ENCODE results near the gene PLBD2. TPM values are rescaled to one million over a fixed set of nuclear protein-coding genes. Genes with fewer than 3 reads are reported as not detected.

PLBD2 gene
- total RNA-seq, 1 donor from 2014 or later: 6.8 TPM

DNA sequence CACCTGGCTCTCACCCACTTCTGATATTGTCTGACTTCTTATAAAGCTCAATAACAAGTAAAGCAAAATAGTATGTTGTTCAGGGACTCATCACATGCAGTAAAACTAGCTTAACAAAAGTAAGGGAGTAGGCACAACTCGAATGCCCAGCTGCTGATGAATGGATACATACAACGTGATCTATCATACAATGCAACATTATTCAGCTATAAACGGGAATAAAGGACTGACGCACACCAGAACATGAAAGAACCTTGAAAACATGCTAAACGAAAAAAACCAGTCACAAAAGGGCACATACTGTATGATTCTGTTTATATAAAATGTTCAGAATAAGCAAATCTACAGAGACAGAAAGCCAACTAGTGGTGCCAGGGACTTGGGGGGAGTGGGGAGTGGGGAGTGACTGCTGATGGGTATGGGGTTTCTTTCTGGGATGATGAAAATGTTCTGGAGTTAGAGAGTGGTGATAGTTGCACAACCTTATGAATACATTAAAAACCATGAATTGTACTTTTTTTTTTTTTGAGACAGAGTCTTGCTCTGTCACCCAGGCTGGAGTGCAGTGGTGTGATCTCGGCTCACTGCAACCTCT is 11.1 kb downstream of the PLBD2 start:
- no peak for FAIRE-seq

DNA sequence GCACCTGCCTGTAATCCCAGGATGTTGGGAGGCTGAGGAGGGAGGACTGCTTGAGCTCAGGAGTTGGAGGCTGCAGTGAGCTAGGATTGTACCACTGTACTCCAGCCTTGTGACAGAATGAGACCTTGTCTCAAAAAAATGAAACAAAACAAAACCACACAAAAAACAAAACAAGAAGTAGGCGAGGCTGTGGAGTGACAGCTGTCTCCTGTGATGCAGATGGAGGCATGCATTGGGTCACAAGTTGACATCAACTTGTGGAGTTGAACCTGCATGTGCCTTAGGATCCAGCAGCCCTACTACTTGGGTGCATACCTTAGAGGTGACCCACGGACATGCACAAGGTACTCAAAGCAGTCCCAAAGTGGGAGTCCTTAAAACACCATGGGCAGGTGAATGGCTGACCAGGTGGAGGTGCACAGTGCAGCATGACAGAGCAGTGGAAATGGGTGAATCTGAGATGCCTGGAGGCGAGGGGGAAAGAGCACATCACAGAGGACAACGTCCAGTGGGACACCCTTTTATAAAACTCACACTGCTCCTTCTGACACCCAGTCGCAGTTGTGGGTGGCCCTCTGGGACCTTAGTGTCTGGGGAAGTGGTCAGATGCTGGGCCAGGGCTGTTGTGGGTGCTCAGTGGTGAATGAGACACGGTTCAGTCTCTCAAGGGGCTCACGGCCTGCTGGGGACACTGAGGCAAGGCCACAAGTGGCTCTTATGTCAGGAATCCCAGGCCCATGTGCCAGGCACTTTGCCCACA is 12.7 kb downstream of the PLBD2 start:
- Histone ChIP-seq H3K36me3 (ENCODE audit: control insufficient read depth, insufficient read depth, low read length) (peaks cover 5% of the 10 kb centered on the region), H3K4me3 (ENCODE audit: low read depth, low read length) (no peak overlapping the region), H3K27me3 (ENCODE audit: control insufficient read depth, insufficient read depth, low read length) (no peaks in the 10 kb centered on the region)
- DNase-seq (ENCODE audit: low read depth) (no peak), FAIRE-seq (peak; percentile 23)
- TF ChIP-seq, protein P1, sequence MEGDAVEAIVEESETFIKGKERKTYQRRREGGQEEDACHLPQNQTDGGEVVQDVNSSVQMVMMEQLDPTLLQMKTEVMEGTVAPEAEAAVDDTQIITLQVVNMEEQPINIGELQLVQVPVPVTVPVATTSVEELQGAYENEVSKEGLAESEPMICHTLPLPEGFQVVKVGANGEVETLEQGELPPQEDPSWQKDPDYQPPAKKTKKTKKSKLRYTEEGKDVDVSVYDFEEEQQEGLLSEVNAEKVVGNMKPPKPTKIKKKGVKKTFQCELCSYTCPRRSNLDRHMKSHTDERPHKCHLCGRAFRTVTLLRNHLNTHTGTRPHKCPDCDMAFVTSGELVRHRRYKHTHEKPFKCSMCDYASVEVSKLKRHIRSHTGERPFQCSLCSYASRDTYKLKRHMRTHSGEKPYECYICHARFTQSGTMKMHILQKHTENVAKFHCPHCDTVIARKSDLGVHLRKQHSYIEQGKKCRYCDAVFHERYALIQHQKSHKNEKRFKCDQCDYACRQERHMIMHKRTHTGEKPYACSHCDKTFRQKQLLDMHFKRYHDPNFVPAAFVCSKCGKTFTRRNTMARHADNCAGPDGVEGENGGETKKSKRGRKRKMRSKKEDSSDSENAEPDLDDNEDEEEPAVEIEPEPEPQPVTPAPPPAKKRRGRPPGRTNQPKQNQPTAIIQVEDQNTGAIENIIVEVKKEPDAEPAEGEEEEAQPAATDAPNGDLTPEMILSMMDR (IDR thresholded peaks at IDR 0.05; ENCODE audit: insufficient read depth, low read length, severe bottlenecking): no peak

More for the DNA sequence above, 11.1 kb downstream of the PLBD2 start:
- no peak for DNase-seq (ENCODE audit: low read depth)
- TF ChIP-seq, protein P1 (IDR thresholded peaks at IDR 0.05; ENCODE audit: insufficient read depth, low read length, severe bottlenecking): no peak
- H3K4me3 ChIP-seq (ENCODE audit: low read depth, low read length): no peak overlapping the region
- no peaks in the 10 kb centered on the region for H3K27me3 ChIP-seq (ENCODE audit: control insufficient read depth, insufficient read depth, low read length)
- H3K36me3 ChIP-seq (ENCODE audit: control insufficient read depth, insufficient read depth, low read length): peaks cover 4% of the 10 kb centered on the region

DNA sequence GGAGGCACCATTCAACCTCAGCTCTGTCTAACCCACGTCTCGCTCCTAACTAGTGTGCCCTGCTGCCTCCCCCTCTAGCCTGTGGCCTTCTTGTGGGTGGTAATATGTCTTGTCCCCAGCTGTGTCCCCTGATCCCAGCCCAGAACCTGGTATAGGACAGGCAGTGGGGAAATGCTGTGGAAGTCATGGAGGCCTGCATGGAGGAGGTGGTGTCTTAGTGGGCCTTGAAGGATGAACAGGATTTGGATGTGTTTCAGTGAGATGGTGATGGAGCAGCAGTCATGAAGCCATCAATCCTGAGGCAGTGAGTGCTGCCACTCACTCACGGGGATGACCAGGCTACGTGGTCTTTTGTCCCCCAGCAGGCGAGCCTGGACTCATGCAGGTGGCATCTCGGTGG is 13.4 kb downstream of the PLBD2 start:
- no peak overlapping the region for H3K4me3 ChIP-seq (ENCODE audit: low read depth, low read length)
- H3K27me3 ChIP-seq (ENCODE audit: control insufficient read depth, insufficient read depth, low read length): no peaks in the 10 kb centered on the region
- TF ChIP-seq, protein P1 (IDR thresholded peaks at IDR 0.05; ENCODE audit: insufficient read depth, low read length, severe bottlenecking): no peak
- DNase-seq (ENCODE audit: low read depth) (no peak), FAIRE-seq (no peak)
- peaks cover 5% of the 10 kb centered on the region for H3K36me3 ChIP-seq (ENCODE audit: control insufficient read depth, insufficient read depth, low read length)

DNA sequence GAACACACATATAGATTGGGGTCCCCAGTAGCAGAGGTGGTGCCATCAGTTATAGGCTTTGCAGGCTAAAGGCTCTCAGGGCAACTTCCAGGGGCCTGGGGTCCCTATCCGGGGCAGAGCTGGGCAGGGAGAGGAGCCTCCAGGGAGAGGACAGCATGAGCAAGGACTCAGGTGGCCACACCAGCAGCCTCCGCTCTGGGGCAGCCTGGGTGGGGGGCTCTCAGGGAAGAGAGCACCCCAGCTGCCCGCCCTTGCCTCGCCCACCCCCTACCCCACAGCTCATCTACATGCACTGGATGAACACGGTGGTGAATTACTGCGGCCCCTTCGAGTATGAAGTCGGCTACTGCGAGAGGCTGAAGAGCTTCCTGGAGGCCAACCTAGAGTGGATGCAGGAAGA is 14.0 kb downstream of the PLBD2 start:
- peaks cover 5% of the 10 kb centered on the region for H3K36me3 ChIP-seq (ENCODE audit: control insufficient read depth, insufficient read depth, low read length)
- FAIRE-seq: no peak

DNA sequence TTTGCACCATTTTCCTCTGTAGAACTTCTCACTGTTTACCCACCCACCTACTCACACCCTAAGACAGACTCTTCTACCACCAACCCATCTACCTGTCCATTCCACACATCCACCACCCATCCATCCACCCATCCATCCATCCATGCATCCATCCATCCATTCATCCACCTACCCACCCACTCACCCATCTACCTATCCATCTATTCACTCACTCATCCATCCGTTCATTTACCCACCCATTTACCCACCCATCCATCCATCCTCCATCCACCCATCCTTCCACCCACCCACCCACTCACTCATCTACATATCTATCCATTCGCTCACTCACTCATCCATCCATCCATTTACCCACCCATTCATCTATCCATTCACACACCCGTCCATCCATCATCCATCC is 15.1 kb downstream of the PLBD2 start:
- peaks cover 5% of the 10 kb centered on the region for H3K36me3 ChIP-seq (ENCODE audit: control insufficient read depth, insufficient read depth, low read length)
- FAIRE-seq: no peak
- H3K27me3 ChIP-seq (ENCODE audit: control insufficient read depth, insufficient read depth, low read length): no peaks in the 10 kb centered on the region
- DNase-seq (ENCODE audit: low read depth): no peak
- TF ChIP-seq, protein P1 (IDR thresholded peaks at IDR 0.05; ENCODE audit: insufficient read depth, low read length, severe bottlenecking): no peak
- H3K4me3 ChIP-seq (ENCODE audit: low read depth, low read length): no peak overlapping the region

More for the DNA sequence above, 14.0 kb downstream of the PLBD2 start:
- no peak overlapping the region for H3K4me3 ChIP-seq (ENCODE audit: low read depth, low read length)
- H3K27me3 ChIP-seq (ENCODE audit: control insufficient read depth, insufficient read depth, low read length): no peaks in the 10 kb centered on the region
- DNase-seq (ENCODE audit: low read depth): no peak
- TF ChIP-seq, protein P1 (IDR thresholded peaks at IDR 0.05; ENCODE audit: insufficient read depth, low read length, severe bottlenecking): no peak

Data from bronchial epithelial cell (primary cell).